Esophagus (tissue), 2 donors: ENCODE data around the gene RPS14. TPM values are rescaled to one million over a fixed set of nuclear protein-coding genes. Genes with fewer than 3 reads are reported as not detected.
"Not testable (repeated sequence)": the region's sequence is repeated elsewhere in the genome, so short reads cannot be mapped to it uniquely, and the experiment has no call there.

Experiments
- H3K27ac ChIP-seq, 2 donors: one replicate each; pipeline ENCODE4 v1.5.1; 2013; ENCODE audit warnings: low read depth in 2 of 2, mild to moderate bottlenecking in 2 of 2, inconsistent platforms in 1 of 2, low read length in 1 of 2, moderate library complexity in 1 of 2
- H3K27me3 ChIP-seq, 2 donors: one replicate each; pipeline ENCODE4 v1.6.1; 2013; ENCODE audit warnings: low read length in 2 of 2, control low read depth in 1 of 2, mild to moderate bottlenecking in 1 of 2; ENCODE audit not compliant: insufficient read depth in 2 of 2, control insufficient read depth in 1 of 2
- H3K36me3 ChIP-seq, 2 donors: one replicate each; pipeline ENCODE4 v1.6.1; 2013; ENCODE audit warnings: low read length in 1 of 2; ENCODE audit not compliant: control insufficient read depth in 2 of 2, insufficient read depth in 2 of 2
- H3K4me1 ChIP-seq, 2 donors: one replicate each; pipeline ENCODE4 v1.6.1; 2013; ENCODE audit warnings: low read length in 1 of 2; ENCODE audit not compliant: control insufficient read depth in 2 of 2, insufficient read depth in 2 of 2
- H3K4me3 ChIP-seq, 2 donors: one replicate each; pipeline ENCODE4 v1.5.1; 2013; ENCODE audit warnings: low read length in 2 of 2, mild to moderate bottlenecking in 2 of 2, low read depth in 1 of 2, moderate library complexity in 1 of 2
- H3K9me3 ChIP-seq, 2 donors: one replicate each; pipeline ENCODE4 v1.6.1; 2013; ENCODE audit warnings: mild to moderate bottlenecking in 2 of 2, low read depth in 1 of 2, low read length in 1 of 2, moderate library complexity in 1 of 2; ENCODE audit not compliant: control insufficient read depth in 2 of 2, insufficient read depth in 1 of 2
- WGBS, 2 donors: extraction: QIAGEN DNeasy Blood & Tissue Kit; methylation state at CpG; one replicate each; pipeline ENCODE4 v1.1.7; 2013; 5-methylcytosine and 5-hydroxymethylcytosine counted together
- polyA plus RNA-seq, 2 donors: library from polyadenylated mRNA; stranded (reverse); fragments of 200-250 nt; gene quantifications; one replicate each; pipeline ENCODE4 v1.2.3, GENCODE V29; 2013
- donor health status: healthy with polysubstance abuse.
- donor health status: Bipolar disorder and iron deficiency.

RPS14 gene
- polyA plus RNA-seq, 2 donors = 2,283 to 4,187 TPM

DNA sequence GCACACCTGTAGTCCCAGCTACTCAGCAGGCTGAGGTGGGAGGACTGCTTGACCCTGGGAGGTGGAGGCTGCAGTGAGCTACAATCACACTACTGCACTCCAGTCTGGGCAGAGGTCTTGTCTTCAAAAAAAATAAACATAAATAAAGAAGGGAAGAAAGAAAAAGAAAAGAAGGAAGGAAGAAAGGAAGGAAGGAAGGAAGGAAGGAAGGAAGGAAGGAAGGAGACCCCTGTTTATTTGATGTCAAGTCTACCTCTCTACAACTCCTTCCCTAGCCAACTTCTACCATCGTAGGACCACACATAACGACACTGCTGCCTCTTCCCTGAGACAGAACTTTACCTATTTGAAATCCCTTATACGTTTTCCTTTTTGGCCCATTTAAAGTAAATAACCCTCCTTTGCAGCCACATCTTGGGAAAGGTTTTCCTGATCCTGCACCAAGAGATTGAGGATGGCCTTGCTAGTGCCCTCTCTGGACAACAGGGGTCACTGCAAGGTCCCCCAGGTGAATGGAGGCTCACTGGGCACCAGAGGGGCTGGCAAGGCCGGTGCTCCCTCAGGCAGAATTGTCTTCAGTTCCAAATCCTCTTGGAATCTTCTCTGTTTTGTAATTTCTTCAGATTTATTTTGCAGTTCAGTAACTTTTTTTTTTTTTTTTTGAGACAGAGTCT is 10.5 kb downstream of the RPS14 start:
- WGBS, 2 donors = 45 to 56% methylated on average over 4 of the region's 4 CpGs
- H3K9me3 ChIP-seq = no peaks in the 10 kb centered on the region
- peaks cover 0 to 2% of the 10 kb centered on the region in 2 donors for H3K4me1 ChIP-seq
- H3K27me3 ChIP-seq = no peaks in the 10 kb centered on the region
- H3K36me3 ChIP-seq = peaks cover 5 to 9% of the 10 kb centered on the region in 2 donors
- H3K27ac ChIP-seq = no peak overlapping the region
- H3K4me3 ChIP-seq = no peak overlapping the region

DNA sequence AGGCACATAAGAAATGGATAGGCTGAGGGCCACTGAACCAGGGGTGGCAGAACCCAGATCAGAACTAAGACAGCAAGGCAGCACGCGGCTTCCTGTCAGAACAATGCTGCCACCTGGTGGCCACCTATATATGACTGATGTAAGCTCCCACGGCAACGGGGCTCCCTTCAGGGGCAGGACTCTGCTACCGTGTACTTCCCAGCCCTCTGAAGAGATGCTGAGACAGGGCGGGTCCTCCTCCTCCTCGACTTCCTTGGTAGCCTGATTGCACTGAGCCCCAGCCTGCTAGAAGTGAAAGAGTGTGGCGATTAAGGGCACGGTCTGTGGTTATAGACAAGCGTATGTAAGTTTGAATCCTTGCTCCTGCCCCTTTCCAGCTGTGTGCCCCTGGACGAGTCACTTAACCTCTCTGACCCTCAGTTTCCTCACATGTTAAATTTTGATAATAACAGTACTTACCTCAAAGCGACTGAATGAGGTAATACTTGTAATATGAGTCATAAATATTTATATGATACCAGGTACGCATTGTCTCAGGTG is 13.3 kb downstream of the RPS14 start:
- no peaks in the 10 kb centered on the region for H3K36me3 ChIP-seq
- H3K4me1 ChIP-seq = peaks cover 0 to 4% of the 10 kb centered on the region in 2 donors
- no peaks in the 10 kb centered on the region for H3K9me3 ChIP-seq
- H3K27ac ChIP-seq = no peak overlapping the region
- H3K4me3 ChIP-seq = no peak overlapping the region
- 16 to 19% methylated on average over 13 of the region's 13 CpGs for WGBS, 2 donors
- no peaks in the 10 kb centered on the region for H3K27me3 ChIP-seq

DNA sequence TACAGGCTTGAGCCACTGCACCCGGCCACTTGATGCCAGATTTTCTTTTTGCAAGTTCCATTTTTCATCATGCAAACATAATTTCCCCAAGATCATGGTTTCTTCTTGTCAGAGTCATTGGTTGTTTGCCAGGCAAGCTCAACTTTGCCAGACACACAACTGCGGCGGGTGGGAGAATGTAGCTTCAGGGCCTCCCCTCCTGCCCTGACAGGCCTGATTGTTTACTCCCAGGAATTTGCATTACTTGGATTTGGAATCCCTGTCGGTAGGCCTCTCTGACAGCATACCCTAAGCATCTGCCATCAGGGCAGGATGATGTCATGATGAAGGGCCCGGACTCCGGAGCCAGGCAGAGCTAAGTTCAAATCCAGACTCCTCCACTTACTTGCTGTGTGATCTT is 15.1 kb downstream of the RPS14 start:
- WGBS, 2 donors = 32 to 59% methylated on average over 6 of the region's 6 CpGs
- Histone ChIP-seq H3K4me1 (peaks cover 0 to 7% of the 10 kb centered on the region in 2 donors), H3K27ac (no peak overlapping the region)

DNA sequence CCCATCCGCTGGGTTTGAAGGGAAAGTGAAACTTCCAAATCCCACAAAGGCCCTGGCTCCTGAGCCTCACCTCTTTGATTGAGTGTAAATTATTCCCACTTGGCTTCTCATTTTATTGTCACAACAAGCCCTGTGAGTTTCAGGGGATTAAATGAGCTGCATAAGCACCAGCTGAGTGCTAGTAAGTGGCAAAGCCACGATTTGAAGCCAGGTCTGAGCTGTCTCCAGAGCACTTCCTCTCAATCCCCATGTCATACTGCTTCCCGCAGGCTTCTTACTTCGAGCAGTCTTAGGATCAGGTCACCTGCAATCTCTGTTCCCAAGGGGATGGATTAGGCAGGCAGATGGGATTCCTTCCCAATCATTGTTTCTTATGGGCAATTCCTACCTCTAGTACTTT is 18.0 kb downstream of the RPS14 start:
- Histone ChIP-seq H3K9me3 (no peaks in the 10 kb centered on the region), H3K4me3 (no peak overlapping the region), H3K27me3 (no peaks in the 10 kb centered on the region), H3K36me3 (no peaks in the 10 kb centered on the region), H3K4me1 (peaks cover 0 to 7% of the 10 kb centered on the region in 2 donors), H3K27ac (no peak overlapping the region)
- 36 to 43% methylated on average over 4 of the region's 4 CpGs for WGBS, 2 donors

More for the DNA sequence above, 15.1 kb downstream of the RPS14 start:
- H3K27me3 ChIP-seq = no peaks in the 10 kb centered on the region
- H3K9me3 ChIP-seq = no peaks in the 10 kb centered on the region
- H3K36me3 ChIP-seq = no peaks in the 10 kb centered on the region
- no peak overlapping the region for H3K4me3 ChIP-seq

DNA sequence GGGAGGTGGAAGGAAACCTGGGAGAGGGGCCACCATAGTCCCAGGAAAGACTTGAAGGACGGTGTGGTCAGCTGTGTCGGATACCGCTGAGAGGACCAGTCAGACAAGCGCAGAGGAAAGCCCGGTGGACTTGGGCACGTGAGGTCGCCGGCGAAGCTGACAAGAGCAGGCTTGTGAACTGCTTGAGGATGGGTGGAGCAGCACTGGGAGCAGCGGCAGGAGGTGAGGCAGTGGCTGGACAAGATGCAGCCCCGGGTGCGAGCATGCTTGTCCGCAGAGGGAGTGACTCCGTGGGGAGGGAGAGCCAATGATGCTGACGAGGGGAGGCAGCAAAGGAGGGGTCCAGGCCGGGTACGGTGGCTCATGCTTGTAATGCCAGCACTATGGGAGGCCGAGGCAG is 18.5 kb downstream of the RPS14 start:
- WGBS, 2 donors = 54 to 76% methylated on average over 18 of the region's 18 CpGs
- H3K4me3 ChIP-seq = no peak overlapping the region
- no peaks in the 10 kb centered on the region for H3K27me3 ChIP-seq
- H3K27ac ChIP-seq = no peak overlapping the region
- peaks cover 0 to 5% of the 10 kb centered on the region in 2 donors for H3K4me1 ChIP-seq
- H3K9me3 ChIP-seq = no peaks in the 10 kb centered on the region
- no peaks in the 10 kb centered on the region for H3K36me3 ChIP-seq

DNA sequence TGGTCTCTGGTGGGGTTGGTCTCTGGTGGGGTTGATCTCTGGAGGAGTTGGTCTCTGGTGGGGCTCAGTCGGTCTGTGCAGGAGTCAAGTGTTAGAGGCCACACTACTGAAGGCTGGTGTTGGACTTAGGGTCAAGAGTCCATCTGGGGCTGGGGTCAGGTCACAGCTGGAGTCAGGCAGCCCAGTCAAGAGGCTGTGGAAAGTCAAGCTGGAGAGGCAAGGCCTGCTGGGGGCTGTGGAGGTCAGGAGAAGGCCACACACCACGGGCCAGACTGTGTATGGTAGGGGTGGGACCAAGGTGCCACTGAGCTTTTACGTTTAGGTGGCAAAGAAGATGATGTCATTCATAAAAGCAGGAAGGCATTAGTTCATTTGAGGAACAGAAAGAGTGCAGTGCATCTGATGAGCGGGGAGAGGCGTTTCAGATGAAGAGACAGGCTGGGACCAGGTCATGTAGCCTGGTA is 20.1 kb downstream of the RPS14 start:
- no peaks in the 10 kb centered on the region for H3K36me3 ChIP-seq
- H3K9me3 ChIP-seq = no peaks in the 10 kb centered on the region
- no peaks in the 10 kb centered on the region for H3K27me3 ChIP-seq
- no peak overlapping the region for H3K27ac ChIP-seq
- 85 to 86% methylated on average over 5 of the region's 5 CpGs for WGBS, 2 donors
- peaks cover 0 to 5% of the 10 kb centered on the region in 2 donors for H3K4me1 ChIP-seq
- H3K4me3 ChIP-seq = no peak overlapping the region

DNA sequence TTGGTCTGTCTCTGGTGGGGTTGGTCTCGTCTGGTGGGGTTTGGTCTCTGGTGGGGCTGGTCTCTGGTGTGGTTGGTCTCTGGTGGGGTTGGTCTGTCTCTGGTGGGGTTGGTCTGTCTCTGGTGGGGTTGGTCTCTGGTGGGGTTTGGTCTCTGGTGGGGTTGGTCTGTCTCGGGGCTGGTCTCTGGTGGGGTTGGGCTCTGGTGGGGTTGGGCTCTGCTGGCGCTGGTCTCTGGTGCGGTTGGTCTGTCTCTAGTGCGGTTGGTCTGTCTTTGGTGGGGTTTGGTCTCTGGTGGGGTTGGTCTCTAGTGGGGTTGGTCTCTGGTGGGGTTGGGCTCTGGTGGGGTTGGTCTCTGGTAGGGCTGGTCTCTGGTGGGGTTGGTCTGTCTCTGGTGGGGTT is 20.6 kb downstream of the RPS14 start:
- Histone ChIP-seq H3K4me3 (no peak overlapping the region), H3K27ac (no peak overlapping the region)
- WGBS, 2 donors = 91 to 94% methylated on average over 5 of the region's 5 CpGs

DNA sequence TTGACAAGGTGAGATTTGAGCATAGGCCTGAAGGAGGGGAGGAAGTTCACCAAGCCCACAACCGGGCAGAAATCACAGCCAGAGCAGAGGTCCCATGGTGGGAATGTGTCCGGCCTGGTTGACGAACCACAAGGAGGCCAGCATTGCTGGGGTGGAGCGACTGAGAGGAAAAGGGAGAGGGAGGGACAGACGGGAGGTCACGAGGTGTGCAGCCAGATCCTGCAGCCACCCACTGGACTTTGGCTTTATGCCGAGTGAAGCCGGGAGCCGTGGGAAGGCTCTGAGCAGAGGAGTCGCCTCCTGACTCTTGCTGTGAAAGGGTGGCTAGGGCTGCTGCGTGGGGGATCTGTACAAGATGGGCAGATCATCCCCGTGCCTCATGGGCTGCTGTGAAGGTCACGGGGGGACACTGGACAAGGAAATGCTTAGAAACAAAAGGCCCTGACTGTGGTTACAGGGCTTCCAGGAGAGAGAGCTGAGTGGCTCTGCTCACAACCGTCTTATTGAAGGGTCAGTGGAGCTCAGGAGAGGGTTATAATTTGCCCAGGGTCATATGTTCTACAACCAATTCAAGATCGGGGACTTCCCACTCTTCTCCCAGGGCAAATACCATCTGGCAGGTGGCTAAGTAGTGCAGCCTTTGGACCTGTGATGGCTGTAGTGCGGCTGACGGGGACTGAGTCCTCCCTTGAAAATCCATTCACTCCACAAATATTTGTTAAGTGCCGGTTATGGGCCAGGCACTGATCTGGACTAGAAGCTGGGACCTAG is 21.2 kb downstream of the RPS14 start:
- Histone ChIP-seq H3K9me3 (no peaks in the 10 kb centered on the region), H3K4me1 (peaks cover 0 to 5% of the 10 kb centered on the region in 2 donors), H3K27me3 (no peaks in the 10 kb centered on the region), H3K27ac (no peak overlapping the region), H3K4me3 (no peak overlapping the region), H3K36me3 (no peaks in the 10 kb centered on the region)
- 51 to 71% methylated on average over 18 of the region's 18 CpGs for WGBS, 2 donors

More for the DNA sequence above, 20.6 kb downstream of the RPS14 start:
- Histone ChIP-seq H3K27me3 (no peaks in the 10 kb centered on the region), H3K9me3 (no peaks in the 10 kb centered on the region), H3K36me3 (no peaks in the 10 kb centered on the region), H3K4me1 (peaks cover 0 to 5% of the 10 kb centered on the region in 2 donors)

DNA sequence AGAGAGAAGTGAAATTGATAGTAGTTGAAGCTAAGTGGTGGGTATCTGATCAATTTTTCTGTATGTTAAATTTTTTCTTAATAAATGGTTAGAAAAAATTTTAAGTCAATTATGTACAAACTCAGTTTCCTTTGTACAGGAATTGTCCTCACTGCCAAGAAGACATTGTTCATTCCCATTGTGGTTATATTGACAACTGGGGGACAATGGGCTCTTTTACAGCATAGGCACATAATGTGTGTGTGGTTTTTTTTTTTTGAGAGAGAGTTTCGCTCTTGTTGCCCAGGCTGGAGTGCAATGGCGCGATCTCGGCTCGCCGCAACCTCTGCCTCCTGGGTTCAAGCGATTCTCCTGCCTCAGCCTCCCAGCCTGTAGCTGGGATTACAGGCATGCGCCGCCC is 23.4 kb downstream of the RPS14 start:
- H3K36me3 ChIP-seq, H3K4me3 ChIP-seq, H3K4me1 ChIP-seq, H3K27ac ChIP-seq, H3K9me3 ChIP-seq, H3K27me3 ChIP-seq: not testable (repeated sequence)
- 93 to 95% methylated on average over 9 of the region's 9 CpGs for WGBS, 2 donors
